Panc1 (cell line): ENCODE results near the gene KLHL3. TPM values are rescaled to one million over a fixed set of nuclear protein-coding genes. Genes with fewer than 3 reads are reported as not detected.

Source experiments
- ATAC-seq: fragments of 200-7000 bp; cut with Tn5 transposase; 2 replicates; pipeline ENCODE4 v1.9.1; 2020; ENCODE audit warnings: mild to moderate bottlenecking, moderate library complexity
- BruUV-seq: library from RNA; stranded (reverse); fragments of 400-500 nt; replicated peaks from 2 replicates; lab custom pipeline; 2021; lab: Mats Ljungman, UMichigan
- CTCF ChIA-PET: fragments of 300-600 bp; sonication (Branson Sonifier 250); formaldehyde crosslinking; loops from one replicate; lab custom pipeline; 2022; ENCODE audit warnings: antibody characterized with exemption; lab: Charles Lee
- POLR2A ChIA-PET: fragments of 300-600 bp; sonication (Branson Sonifier 250); formaldehyde crosslinking; loops from one replicate; lab custom pipeline; 2022; ENCODE audit warnings: antibody characterized with exemption; lab: Charles Lee
- DNase-seq: peaks from one replicate; pipeline ENCODE4 v3.0.0-alpha.2; 2010; ENCODE audit warnings: low read depth, low spot score
- H3K27ac ChIP-seq: 2 replicates; pipeline ENCODE4 v1.5.1; 2011; ENCODE audit warnings: mild to moderate bottlenecking, low read length, inconsistent platforms
- H3K27me3 ChIP-seq: fragments of 200-500 bp; sonication (Bioruptor generic); 2 replicates; pipeline ENCODE4 v1.6.0; 2014; ENCODE audit warnings: low read length, inconsistent platforms; ENCODE audit not compliant: control insufficient read depth, insufficient read depth
- H3K36me3 ChIP-seq: fragments of 200-500 bp; sonication (Bioruptor generic); 2 replicates; pipeline ENCODE4 v1.5.1; 2014; ENCODE audit warnings: inconsistent platforms, mild to moderate bottlenecking, low read length, moderate library complexity; ENCODE audit not compliant: control insufficient read depth, insufficient read depth
- H3K4me1 ChIP-seq: 2 replicates; pipeline ENCODE4 v1.5.1; 2011; ENCODE audit warnings: inconsistent platforms, mild to moderate bottlenecking, low read length, moderate library complexity; ENCODE audit not compliant: control insufficient read depth, insufficient read depth
- H3K4me3 ChIP-seq, 2 experiments: 2 replicates each; pipeline ENCODE4 v1.5.1; 2011 to 2012; ENCODE audit warnings: low read depth in 2 of 2, low read length in 2 of 2, mild to moderate bottlenecking in 2 of 2, inconsistent platforms in 1 of 2, moderate library complexity in 1 of 2
- H3K9me3 ChIP-seq: fragments of 200-500 bp; sonication (Bioruptor generic); 2 replicates; pipeline ENCODE4 v1.5.1; 2014; ENCODE audit warnings: low read depth, mild to moderate bottlenecking, inconsistent platforms, low read length, moderate library complexity; ENCODE audit not compliant: control insufficient read depth, insufficient read depth
- POLR2AphosphoS5 ChIP-seq: IDR thresholded peaks from 2 replicates; pipeline ENCODE4 v1.6.1; 2012; ENCODE audit warnings: mild to moderate bottlenecking, low read depth, low read length, moderate library complexity
- SIN3A ChIP-seq: IDR thresholded peaks from 2 replicates; pipeline ENCODE4 v1.6.1; 2012; ENCODE audit warnings: low read depth, mild to moderate bottlenecking, low read length, moderate library complexity, borderline replicate concordance; ENCODE audit not compliant: insufficient read depth
- TCF7L2 ChIP-seq: IDR thresholded peaks from 2 replicates; pipeline ENCODE4 v1.6.1; 2011; ENCODE audit warnings: mild to moderate bottlenecking, low read depth, low read length, inconsistent platforms
- in situ Hi-C: cut with HindIII; loops from 2 replicates; pipeline ENCODE4 v1.10.0; 2016; ENCODE audit warnings: low sequenced_read_pairs, low pct_unique_long_range_greater_than_20kb
- intact Hi-C: fragments of 100-400 bp; cut with micrococcal nuclease; formaldehyde crosslinking; loops from one replicate; pipeline ENCODE4 v1.10.0; 2022; ENCODE audit not compliant: unreplicated experiment
- total RNA-seq: library from RNA; stranded (reverse); gene quantifications from one replicate; pipeline ENCODE4 v1.2.1, GENCODE V29; 2021; ENCODE audit not compliant: unreplicated experiment
- TF ChIP-seq, protein P1 (sequence below), 2 experiments: IDR thresholded peaks; 2 replicates each; pipeline ENCODE4 v1.6.1; 2011 to 2012; ENCODE audit warnings: low read depth in 2 of 2, control low read depth in 1 of 2, low read length in 1 of 2, mild to moderate bottlenecking in 1 of 2, moderate library complexity in 1 of 2; ENCODE audit not compliant: insufficient read depth in 1 of 2
- TF ChIP-seq, protein P2 (sequence below): fragments of 450-650 bp; IDR thresholded peaks from 2 replicates; pipeline ENCODE4 v1.5.1; 2017; ENCODE audit warnings: mild to moderate bottlenecking

The KLHL3 gene
- total RNA-seq, 1 experiment from 2014 or later = 1.9 TPM

DNA sequence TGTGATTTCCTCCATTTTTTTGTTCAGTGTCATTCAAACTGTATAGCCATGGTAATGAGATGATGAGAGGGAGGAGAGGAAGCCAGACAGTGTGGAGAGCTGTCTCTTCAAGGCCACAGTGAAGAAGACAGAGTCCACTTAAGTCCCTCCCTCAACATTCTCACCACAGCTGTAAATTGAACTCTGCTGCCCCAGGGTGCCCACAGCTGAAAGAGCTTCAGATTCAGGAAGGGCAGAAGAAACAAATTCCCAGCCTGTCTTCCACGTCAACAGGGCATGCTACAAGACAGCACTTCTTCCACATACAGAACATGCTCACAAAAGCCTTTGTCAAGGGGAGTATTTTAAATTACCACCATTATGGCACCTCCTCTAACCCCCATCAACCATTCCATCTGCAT, 100.4 kb downstream of the KLHL3 start:
- CTCF ChIA-PET = interaction anchor here (0.7 kb wide), 1 partner anchor 407 kb away, joined by 3 read pairs; no protein-coding TSS in a partner anchor
- BruUV-seq = no TSS peak

DNA sequence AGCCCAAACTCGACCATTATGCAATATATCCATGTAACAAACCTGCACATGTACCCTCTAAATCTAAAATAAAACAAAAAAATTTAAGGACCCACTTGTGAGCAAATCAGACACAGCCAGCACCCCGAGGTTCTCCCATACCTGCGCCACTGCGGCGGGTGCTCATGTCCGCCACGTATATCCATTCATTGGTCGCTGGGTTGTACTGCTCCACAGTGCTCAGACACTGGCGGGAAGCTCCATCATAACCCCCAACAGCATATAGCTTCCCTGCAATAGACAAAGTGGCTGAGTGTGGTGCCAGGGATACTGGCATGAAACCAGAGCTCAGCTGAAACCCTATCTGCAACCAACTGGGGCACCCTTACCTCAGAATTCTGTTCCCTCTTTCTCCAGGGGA, 102.0 kb downstream of the KLHL3 start:
- Histone ChIP-seq H3K4me1 (no peaks in the 10 kb centered on the region; the same call in 1 of the 2 replicates), H3K27me3 (no peaks in the 10 kb centered on the region), H3K27ac (no peak overlapping the region), H3K4me3 (no peak overlapping the region), H3K36me3 (no peaks in the 10 kb centered on the region), H3K9me3 (no peaks in the 10 kb centered on the region)
- TF ChIP-seq, protein P1, sequence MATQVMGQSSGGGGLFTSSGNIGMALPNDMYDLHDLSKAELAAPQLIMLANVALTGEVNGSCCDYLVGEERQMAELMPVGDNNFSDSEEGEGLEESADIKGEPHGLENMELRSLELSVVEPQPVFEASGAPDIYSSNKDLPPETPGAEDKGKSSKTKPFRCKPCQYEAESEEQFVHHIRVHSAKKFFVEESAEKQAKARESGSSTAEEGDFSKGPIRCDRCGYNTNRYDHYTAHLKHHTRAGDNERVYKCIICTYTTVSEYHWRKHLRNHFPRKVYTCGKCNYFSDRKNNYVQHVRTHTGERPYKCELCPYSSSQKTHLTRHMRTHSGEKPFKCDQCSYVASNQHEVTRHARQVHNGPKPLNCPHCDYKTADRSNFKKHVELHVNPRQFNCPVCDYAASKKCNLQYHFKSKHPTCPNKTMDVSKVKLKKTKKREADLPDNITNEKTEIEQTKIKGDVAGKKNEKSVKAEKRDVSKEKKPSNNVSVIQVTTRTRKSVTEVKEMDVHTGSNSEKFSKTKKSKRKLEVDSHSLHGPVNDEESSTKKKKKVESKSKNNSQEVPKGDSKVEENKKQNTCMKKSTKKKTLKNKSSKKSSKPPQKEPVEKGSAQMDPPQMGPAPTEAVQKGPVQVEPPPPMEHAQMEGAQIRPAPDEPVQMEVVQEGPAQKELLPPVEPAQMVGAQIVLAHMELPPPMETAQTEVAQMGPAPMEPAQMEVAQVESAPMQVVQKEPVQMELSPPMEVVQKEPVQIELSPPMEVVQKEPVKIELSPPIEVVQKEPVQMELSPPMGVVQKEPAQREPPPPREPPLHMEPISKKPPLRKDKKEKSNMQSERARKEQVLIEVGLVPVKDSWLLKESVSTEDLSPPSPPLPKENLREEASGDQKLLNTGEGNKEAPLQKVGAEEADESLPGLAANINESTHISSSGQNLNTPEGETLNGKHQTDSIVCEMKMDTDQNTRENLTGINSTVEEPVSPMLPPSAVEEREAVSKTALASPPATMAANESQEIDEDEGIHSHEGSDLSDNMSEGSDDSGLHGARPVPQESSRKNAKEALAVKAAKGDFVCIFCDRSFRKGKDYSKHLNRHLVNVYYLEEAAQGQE (IDR thresholded peaks at IDR 0.05; ENCODE audit: insufficient read depth in 1 of 2, low read depth in 2 of 2, low read length in 1 of 2) = no peak
- no peak for TF ChIP-seq TCF7L2
- TF ChIP-seq, protein P2, sequence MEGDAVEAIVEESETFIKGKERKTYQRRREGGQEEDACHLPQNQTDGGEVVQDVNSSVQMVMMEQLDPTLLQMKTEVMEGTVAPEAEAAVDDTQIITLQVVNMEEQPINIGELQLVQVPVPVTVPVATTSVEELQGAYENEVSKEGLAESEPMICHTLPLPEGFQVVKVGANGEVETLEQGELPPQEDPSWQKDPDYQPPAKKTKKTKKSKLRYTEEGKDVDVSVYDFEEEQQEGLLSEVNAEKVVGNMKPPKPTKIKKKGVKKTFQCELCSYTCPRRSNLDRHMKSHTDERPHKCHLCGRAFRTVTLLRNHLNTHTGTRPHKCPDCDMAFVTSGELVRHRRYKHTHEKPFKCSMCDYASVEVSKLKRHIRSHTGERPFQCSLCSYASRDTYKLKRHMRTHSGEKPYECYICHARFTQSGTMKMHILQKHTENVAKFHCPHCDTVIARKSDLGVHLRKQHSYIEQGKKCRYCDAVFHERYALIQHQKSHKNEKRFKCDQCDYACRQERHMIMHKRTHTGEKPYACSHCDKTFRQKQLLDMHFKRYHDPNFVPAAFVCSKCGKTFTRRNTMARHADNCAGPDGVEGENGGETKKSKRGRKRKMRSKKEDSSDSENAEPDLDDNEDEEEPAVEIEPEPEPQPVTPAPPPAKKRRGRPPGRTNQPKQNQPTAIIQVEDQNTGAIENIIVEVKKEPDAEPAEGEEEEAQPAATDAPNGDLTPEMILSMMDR = no peak
- no peak for TF ChIP-seq POLR2AphosphoS5
- TF ChIP-seq SIN3A = no peak
- POLR2A ChIA-PET = no interaction called here
- no TSS peak for BruUV-seq
- DNase-seq (no peak), ATAC-seq (no peak)
- intact Hi-C loops = no loop called here
- CTCF ChIA-PET = no interaction called here
- in situ Hi-C loops = no loop called here

More for the DNA sequence above, 100.4 kb downstream of the KLHL3 start:
- Histone ChIP-seq H3K27me3 (no peaks in the 10 kb centered on the region), H3K4me3 (no peak overlapping the region), H3K4me1 (no peaks in the 10 kb centered on the region), H3K9me3 (no peaks in the 10 kb centered on the region), H3K36me3 (no peaks in the 10 kb centered on the region), H3K27ac (no peak overlapping the region)
- DNase-seq (no peak), ATAC-seq (no peak)
- POLR2A ChIA-PET = no interaction called here
- TF ChIP-seq, protein P2 = no peak
- TF ChIP-seq TCF7L2 (no peak), POLR2AphosphoS5 (no peak), SIN3A (no peak)
- TF ChIP-seq, protein P1 (IDR thresholded peaks at IDR 0.05; ENCODE audit: insufficient read depth in 1 of 2, low read depth in 2 of 2, low read length in 1 of 2) = no peak
- in situ Hi-C loops = no loop called here
- intact Hi-C loops = no loop called here
